Chondrocyte (in vitro differentiated cells): Measurements from ENCODE around the gene C1QTNF9B. TPM values are rescaled to one million over a fixed set of nuclear protein-coding genes. Genes with fewer than 3 reads are reported as not detected.

Experiments
- DNase-seq: peaks from one replicate; pipeline ENCODE4 v3.0.0; 2021; ENCODE audit warnings: mixed read lengths, low spot score
- H3K27ac Mint-ChIP-seq: one replicate; pipeline ENCODE4 v1.8.0; 2021; ENCODE audit warnings: mild to moderate bottlenecking, moderate library complexity, mixed read lengths; ENCODE audit not compliant: unreplicated experiment
- H3K27me3 Mint-ChIP-seq: 2 replicates; pipeline ENCODE4 v1.8.0; 2021; ENCODE audit warnings: low read depth, mixed read lengths
- H3K36me3 Mint-ChIP-seq: 2 replicates; pipeline ENCODE4 v1.8.0; 2021; ENCODE audit warnings: low read depth, mixed read lengths
- H3K4me1 Mint-ChIP-seq: 2 replicates; pipeline ENCODE4 v1.8.0; 2021; ENCODE audit warnings: low read depth, mild to moderate bottlenecking, mixed read lengths
- H3K4me3 Mint-ChIP-seq: one replicate; pipeline ENCODE4 v1.8.0; 2021; ENCODE audit warnings: mild to moderate bottlenecking, moderate library complexity, mixed read lengths; ENCODE audit not compliant: unreplicated experiment
- H3K9me3 Mint-ChIP-seq: 2 replicates; pipeline ENCODE4 v1.8.0; 2021; ENCODE audit warnings: low read depth, mixed read lengths
- total RNA-seq: library from RNA; stranded (reverse); gene quantifications from 3 replicates; pipeline ENCODE4 v1.2.1, GENCODE V29; 2021
- TF ChIP-seq, protein P1 (sequence below): fragments of 200-600 bp; sonication (generic); IDR thresholded peaks from 2 replicates; pipeline ENCODE4 v1.5.0; 2021; ENCODE audit warnings: antibody characterized with exemption, mild to moderate bottlenecking, moderate library complexity

Gene C1QTNF9B
- total RNA-seq, 1 donor from 2014 or later = not detected

DNA sequence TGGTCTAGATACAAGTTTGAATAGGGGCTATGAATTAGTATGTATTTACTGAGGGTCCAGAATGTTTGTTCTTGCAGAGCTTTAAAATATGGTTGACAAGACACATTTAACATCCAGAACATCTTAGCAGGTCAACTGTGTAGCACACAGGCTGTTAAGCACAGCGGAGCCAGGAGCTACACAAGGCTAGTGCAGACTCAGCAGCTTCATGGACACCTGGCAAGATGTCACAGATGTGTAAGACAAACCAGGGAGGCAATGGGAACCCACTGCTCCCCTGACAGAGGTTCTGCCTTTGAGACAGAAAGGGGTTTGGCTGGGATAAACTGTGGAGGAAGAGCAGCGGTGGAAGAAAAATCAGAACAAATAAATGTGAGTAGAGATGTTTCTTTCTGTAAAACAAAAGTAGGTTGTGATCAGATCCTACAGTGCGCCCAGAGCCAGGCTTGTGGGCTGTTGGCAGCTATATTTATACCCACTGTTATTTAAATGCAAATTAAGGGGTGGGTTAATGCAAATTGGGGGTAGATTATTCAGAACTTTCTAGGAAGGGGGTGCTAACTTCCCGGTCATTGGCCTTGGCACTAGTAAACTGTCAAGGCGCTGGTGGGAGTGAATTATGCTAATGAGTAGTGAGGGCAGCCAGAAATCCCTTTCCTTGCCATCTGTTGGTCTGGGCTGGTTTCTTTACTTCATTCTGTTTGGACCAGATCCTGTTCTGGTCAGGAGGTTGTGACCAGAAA is 41.1 kb downstream of the C1QTNF9B start:
- no peaks in the 10 kb centered on the region for H3K4me1 Mint-ChIP-seq
- TF ChIP-seq, protein P1, sequence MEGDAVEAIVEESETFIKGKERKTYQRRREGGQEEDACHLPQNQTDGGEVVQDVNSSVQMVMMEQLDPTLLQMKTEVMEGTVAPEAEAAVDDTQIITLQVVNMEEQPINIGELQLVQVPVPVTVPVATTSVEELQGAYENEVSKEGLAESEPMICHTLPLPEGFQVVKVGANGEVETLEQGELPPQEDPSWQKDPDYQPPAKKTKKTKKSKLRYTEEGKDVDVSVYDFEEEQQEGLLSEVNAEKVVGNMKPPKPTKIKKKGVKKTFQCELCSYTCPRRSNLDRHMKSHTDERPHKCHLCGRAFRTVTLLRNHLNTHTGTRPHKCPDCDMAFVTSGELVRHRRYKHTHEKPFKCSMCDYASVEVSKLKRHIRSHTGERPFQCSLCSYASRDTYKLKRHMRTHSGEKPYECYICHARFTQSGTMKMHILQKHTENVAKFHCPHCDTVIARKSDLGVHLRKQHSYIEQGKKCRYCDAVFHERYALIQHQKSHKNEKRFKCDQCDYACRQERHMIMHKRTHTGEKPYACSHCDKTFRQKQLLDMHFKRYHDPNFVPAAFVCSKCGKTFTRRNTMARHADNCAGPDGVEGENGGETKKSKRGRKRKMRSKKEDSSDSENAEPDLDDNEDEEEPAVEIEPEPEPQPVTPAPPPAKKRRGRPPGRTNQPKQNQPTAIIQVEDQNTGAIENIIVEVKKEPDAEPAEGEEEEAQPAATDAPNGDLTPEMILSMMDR = no peak
- DNase-seq = no peak

DNA sequence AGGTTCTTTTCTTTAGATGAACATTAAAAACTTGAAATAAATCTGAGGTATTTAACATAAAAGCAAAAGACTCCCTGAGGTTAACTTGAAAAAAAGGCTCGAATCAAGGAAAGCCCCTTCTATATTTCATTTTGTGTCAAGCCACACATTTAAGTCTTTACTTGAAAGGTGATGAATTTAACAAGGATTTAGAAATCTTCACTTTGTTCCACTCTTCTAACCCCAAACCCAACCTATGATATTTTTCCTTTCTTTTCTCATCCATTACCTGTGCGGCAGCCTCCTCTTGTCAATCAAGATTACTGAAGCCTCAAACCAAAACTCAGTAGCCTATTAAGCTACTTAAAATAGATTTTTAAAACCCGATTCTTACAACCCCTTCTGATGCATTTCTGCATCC is 41.9 kb downstream of the C1QTNF9B start:
- no peak for DNase-seq
- H3K27me3 Mint-ChIP-seq = no peaks in the 10 kb centered on the region
- TF ChIP-seq, protein P1 = no peak
- peaks cover 12% of the 10 kb centered on the region for H3K36me3 Mint-ChIP-seq
- H3K4me1 Mint-ChIP-seq = no peaks in the 10 kb centered on the region
- no peaks in the 10 kb centered on the region for H3K9me3 Mint-ChIP-seq
- H3K27ac Mint-ChIP-seq = no peak overlapping the region
- H3K4me3 Mint-ChIP-seq = no peak overlapping the region

More for the DNA sequence above, 41.1 kb downstream of the C1QTNF9B start:
- no peak overlapping the region for H3K4me3 Mint-ChIP-seq
- no peaks in the 10 kb centered on the region for H3K27me3 Mint-ChIP-seq
- peaks cover 14% of the 10 kb centered on the region for H3K36me3 Mint-ChIP-seq
- no peaks in the 10 kb centered on the region for H3K9me3 Mint-ChIP-seq
- no peak overlapping the region for H3K27ac Mint-ChIP-seq

DNA sequence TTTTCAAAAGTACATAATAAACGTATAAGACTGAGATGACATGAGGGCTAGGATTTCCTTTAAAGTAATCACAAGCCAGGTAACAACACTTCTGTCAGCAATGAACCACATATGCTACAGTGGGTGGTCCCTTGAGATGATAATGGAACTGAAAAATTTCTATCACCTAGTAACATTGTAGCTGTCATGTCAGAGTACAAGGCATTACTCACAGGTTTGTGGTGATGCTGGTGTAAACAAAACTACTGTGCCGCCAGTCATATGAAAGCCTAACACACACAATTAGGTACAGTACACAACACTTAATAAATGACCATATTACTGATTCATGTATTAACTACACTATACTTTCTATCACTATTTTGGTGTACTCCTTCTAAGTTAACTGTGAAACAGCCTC is 45.0 kb downstream of the C1QTNF9B start:
- TF ChIP-seq, protein P1 = no peak
- no peak for DNase-seq
- peaks cover 7% of the 10 kb centered on the region for H3K36me3 Mint-ChIP-seq

DNA sequence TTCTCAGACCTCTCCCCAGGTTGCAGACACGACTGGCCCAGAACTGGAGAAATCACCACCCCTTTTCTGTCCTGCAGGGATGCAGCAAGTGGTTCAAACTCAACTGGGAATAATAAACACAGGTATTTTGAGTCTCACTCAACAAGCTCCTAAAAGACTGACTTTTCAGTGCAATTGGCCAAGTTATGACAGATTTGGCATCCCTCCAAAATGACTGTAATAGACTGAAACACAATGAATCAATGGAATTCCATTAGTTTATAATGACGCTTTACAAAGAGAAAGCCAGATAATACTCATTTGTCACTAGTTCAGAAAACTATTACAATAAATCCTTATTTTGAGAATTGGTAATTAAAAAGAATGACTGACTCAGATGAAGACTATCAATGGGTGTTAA is 46.2 kb downstream of the C1QTNF9B start:
- Mint-ChIP-seq H3K27ac (no peak overlapping the region), H3K36me3 (peaks cover 7% of the 10 kb centered on the region), H3K27me3 (no peaks in the 10 kb centered on the region), H3K4me1 (no peaks in the 10 kb centered on the region), H3K9me3 (no peaks in the 10 kb centered on the region), H3K4me3 (no peak overlapping the region)
- TF ChIP-seq, protein P1 = no peak
- no peak for DNase-seq

More for the DNA sequence above, 45.0 kb downstream of the C1QTNF9B start:
- Mint-ChIP-seq H3K9me3 (no peaks in the 10 kb centered on the region), H3K27me3 (no peaks in the 10 kb centered on the region), H3K4me1 (no peaks in the 10 kb centered on the region), H3K27ac (no peak overlapping the region), H3K4me3 (no peak overlapping the region)

DNA sequence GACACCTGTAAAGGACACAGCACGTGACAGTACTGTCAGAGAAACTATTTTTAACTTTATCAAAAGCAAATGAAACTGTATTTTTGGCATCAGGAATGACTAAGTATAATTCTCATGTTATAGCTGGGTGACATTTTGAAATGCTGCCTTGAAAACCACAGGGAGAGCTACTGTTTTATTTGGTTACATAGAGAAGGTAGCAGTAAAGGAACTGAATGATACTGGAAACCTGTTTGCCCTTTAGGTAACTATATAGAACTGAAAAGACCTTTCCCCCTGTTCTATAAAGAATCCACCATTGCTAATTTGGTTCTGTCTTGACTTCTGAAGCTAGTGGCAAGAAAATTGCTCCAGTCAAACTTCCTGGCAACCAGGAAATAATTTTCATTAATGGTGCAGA is 47.2 kb downstream of the C1QTNF9B start:
- TF ChIP-seq, protein P1 = no peak
- no peaks in the 10 kb centered on the region for H3K27me3 Mint-ChIP-seq

More for the DNA sequence above, 47.2 kb downstream of the C1QTNF9B start:
- Mint-ChIP-seq H3K9me3 (no peaks in the 10 kb centered on the region), H3K4me1 (no peaks in the 10 kb centered on the region), H3K27ac (no peak overlapping the region), H3K36me3 (peaks cover 6% of the 10 kb centered on the region), H3K4me3 (no peak overlapping the region)
- no peak for DNase-seq
